Neutrophil (primary cell): ENCODE measurements around the gene TRIM49C.
"Not testable (repeated sequence)": the region's sequence is repeated elsewhere in the genome, so short reads cannot be mapped to it uniquely, and the experiment has no call there.

Experiments
- H3K27ac ChIP-seq: fragments of 200-600 bp; sonication (generic); 2 replicates; pipeline ENCODE4 v1.5.1; 2016; ENCODE audit warnings: mild to moderate bottlenecking, moderate library complexity
- H3K27me3 ChIP-seq: fragments of 200-600 bp; sonication (generic); 2 replicates; pipeline ENCODE4 v1.6.0; 2016; ENCODE audit warnings: mild to moderate bottlenecking
- H3K36me3 ChIP-seq: fragments of 200-600 bp; sonication (generic); 2 replicates; pipeline ENCODE4 v1.5.1; 2017
- H3K4me1 ChIP-seq, 2 experiments: fragments of 200-600 bp in 1 of 2; sonication (generic) in 1 of 2; 1 replicate in 1 of 2; 2 replicates in 1 of 2; pipeline versions ENCODE4 v1.5.1 to v1.6.1; 2013 to 2016; ENCODE audit warnings: low read depth in 1 of 2, low read length in 1 of 2, mild to moderate bottlenecking in 1 of 2, moderate library complexity in 1 of 2; ENCODE audit not compliant: control insufficient read depth in 1 of 2, insufficient read depth in 1 of 2
- H3K4me3 ChIP-seq, 2 experiments: fragments of 200-600 bp in 1 of 2; sonication (generic) in 1 of 2; 1 replicate in 1 of 2; 2 replicates in 1 of 2; pipeline ENCODE4 v1.5.1; 2013 to 2016; ENCODE audit warnings: low read depth in 1 of 2, low read length in 1 of 2, mild to moderate bottlenecking in 1 of 2, moderate library complexity in 1 of 2
- H3K9me3 ChIP-seq: fragments of 200-600 bp; sonication (generic); 2 replicates; pipeline ENCODE4 v1.5.1; 2016

Gene TRIM49C, protein sequence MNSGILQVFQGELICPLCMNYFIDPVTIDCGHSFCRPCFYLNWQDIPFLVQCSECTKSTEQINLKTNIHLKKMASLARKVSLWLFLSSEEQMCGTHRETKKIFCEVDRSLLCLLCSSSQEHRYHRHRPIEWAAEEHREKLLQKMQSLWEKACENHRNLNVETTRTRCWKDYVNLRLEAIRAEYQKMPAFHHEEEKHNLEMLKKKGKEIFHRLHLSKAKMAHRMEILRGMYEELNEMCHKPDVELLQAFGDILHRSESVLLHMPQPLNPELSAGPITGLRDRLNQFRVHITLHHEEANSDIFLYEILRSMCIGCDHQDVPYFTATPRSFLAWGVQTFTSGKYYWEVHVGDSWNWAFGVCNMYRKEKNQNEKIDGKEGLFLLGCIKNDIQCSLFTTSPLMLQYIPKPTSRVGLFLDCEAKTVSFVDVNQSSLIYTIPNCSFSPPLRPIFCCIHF

DNA sequence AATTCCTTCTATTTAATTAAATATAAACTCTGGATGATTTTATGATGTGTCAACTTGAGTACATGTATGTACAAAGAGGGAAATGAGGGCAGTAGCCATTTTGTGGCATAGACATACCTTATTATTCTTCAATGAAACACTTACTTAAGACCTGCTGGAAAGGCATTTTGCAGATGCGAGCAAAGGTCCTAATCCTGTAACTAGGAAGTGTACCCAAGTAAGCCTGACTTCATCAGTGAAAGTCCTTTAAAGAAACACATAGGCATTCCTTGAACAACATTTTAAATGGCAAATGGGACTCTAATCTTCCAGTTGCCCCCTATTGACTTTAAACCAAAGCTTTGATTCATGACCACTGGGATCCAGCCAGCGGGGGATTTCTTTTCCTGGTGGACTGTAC lies at the start of gene TRIM49C:
TSS of gene TRIM49C (plus strand) at position 301 of the 400 bp plus-strand sequence. CDS start 4,106 bp downstream, outside the sequence.
- H3K27me3 ChIP-seq, H3K36me3 ChIP-seq, H3K4me3 ChIP-seq, H3K27ac ChIP-seq, H3K9me3 ChIP-seq, H3K4me1 ChIP-seq: not testable (repeated sequence)

DNA sequence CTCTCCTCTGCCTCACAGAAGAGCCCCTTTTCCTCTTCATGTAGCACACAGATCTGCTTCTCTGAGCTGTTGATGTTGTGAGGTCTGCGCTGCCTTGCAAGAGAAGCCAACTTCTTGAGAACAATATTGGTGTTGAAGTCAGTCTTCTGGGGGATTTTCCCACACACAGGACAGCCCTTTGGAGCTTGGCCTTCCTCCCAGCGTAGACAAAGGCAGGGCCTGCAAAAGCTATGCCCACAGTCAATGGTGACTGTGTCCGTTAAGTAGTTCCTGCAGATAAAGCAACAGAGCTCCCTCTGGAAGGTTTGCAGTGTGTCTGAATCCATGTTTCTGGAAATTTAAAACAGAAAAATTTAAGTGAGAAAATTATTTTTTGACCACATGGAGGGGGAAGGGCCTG lies 6.7 kb upstream of the TRIM49C start:
- H3K27me3 ChIP-seq, H3K4me3 ChIP-seq, H3K27ac ChIP-seq, H3K36me3 ChIP-seq, H3K9me3 ChIP-seq, H3K4me1 ChIP-seq: not testable (repeated sequence)

DNA sequence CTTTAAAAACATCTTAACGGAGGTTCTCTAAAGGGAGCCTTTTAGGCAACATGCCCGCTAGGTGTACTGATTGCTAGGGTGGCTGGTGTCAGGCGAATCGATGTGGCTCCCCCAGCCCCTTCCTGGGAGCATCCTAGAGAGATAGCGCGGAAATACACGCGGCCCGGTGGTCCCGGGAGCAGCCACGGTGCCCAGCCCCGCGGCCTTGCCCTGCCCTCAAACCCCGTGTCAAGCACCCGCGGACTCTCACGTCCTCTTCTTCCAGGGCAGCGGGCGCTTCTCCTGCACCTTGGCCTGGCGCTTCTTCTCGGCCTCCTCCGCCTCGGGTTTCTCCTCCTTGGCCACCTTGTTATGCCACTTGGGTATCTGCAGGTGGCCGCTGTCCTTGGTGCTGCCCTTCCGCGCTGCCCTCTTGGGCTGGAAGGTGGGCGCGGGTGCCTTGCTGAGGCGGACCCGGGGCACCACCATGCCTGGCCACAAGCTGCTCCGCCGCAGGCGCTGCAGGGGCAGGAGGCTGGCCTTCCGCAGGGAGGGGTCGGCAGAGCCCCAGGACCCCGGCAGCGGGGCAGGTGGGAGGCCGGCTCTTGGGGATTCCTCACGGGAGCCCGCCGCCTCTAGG lies 20.8 kb downstream of the TRIM49C start:
- not testable (repeated sequence) for H3K27ac ChIP-seq, H3K4me1 ChIP-seq, H3K36me3 ChIP-seq, H3K4me3 ChIP-seq, H3K9me3 ChIP-seq
- peaks cover 18% of the 10 kb centered on the region for H3K27me3 ChIP-seq

DNA sequence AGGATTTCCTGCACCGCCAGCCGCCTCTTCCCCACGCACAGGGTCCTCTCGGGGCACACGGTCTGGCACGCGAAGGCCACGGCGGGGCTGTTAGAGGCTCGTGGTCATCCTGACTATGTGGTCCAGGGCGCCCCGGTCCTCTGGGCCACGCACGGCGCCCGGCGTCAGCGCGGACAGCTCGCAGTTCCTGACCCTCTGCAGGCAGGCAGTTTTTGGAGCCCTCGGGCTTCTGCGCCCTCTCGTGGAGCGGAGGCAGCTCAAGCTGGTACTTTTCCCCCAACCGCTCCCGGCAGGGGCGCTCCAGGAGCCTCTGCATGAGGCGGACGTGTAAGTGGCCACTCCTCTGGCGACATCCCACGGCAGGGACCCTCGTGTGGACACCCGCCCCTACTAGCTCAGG lies 21.4 kb downstream of the TRIM49C start:
- H3K27ac ChIP-seq, H3K36me3 ChIP-seq, H3K4me3 ChIP-seq, H3K9me3 ChIP-seq, H3K4me1 ChIP-seq: not testable (repeated sequence)
- peaks cover 18% of the 10 kb centered on the region for H3K27me3 ChIP-seq

DNA sequence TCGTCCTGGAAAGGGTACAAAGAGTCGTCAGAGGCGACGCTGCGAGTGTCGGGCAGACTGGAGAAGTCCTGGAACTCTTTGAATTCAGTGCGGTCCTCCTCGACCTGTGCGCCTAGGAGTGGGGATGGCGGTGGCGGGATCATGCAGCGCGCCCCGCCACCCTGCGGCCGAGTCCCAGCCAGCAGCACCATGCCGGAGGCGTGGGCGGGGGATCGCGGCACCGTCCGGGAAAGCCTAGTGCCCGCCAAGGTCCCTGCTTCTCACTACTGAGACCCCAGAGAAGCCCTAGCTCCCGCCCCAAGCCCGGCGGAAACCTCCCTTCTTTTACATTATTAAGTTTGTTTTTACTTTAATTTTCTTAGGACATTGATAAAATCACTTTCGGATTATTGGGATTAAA lies 22.6 kb downstream of the TRIM49C start:
- H3K9me3 ChIP-seq, H3K4me3 ChIP-seq, H3K4me1 ChIP-seq, H3K36me3 ChIP-seq, H3K27ac ChIP-seq: not testable (repeated sequence)
- peaks cover 18% of the 10 kb centered on the region for H3K27me3 ChIP-seq

DNA sequence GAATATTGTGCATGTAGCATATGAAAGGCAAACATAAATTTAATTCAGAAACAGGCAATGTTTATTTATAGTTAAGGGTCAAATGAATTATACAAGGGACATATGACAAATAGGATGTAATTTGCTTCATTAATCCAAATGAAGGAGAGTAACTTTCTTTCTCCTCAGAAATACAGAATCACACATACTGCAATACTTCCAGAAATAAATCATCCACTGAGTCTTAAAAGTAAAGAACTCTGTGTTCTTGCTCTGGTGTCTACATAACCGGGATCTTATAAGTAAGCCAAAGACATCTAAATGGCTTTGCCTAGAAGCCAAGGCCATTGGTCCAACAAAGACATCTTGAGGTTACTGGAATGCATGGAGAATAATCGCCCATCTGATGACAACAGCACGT lies 54.7 kb downstream of the TRIM49C start, which contains the start of gene UBTFL1:
TSS of gene UBTFL1 (plus strand) at position 301 of the 400 bp plus-strand sequence. CDS start at position 301, 0 bp downstream.
- H3K4me1 ChIP-seq, H3K27me3 ChIP-seq, H3K36me3 ChIP-seq, H3K4me3 ChIP-seq, H3K9me3 ChIP-seq, H3K27ac ChIP-seq: not testable (repeated sequence)

DNA sequence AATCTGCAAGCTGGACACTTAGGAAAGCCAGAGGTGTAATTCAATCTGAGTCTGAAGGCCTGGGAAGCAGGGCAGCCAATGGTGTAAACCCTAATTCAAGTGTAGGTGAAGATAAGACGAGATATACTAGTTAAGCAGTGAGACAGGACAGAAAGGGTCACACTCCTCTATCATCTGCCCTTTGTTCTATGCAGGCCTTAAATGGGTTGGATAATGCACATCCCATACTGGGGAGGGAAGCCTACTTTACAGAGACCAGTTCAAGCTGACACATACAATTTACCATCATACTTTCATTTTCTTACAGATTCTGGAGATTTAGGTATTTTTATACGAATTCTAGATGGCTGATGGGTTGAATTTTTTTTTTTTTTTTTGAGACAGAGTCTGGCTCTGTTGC lies 57.8 kb downstream of the TRIM49C start:
- H3K27me3 ChIP-seq, H3K4me3 ChIP-seq, H3K9me3 ChIP-seq, H3K36me3 ChIP-seq, H3K27ac ChIP-seq, H3K4me1 ChIP-seq: not testable (repeated sequence)
